OCI-LY1 (cell line): ENCODE data around the gene BSPRY.
"Not testable (repeated sequence)": the region's sequence is repeated elsewhere in the genome, so short reads cannot be mapped to it uniquely, and the experiment has no call there.

Source experiments
- H2AFZ ChIP-seq: fragments of 200-600 bp; sonication (generic), shearing (Covaris generic); 2 replicates; pipeline ENCODE4 v1.6.0; 2014; ENCODE audit warnings: antibody characterized with exemption, mild to moderate bottlenecking, low read length
- H3F3A ChIP-seq: fragments of 200-600 bp; sonication (generic), shearing (Covaris generic); 2 replicates; pipeline ENCODE4 v1.6.0; 2014; ENCODE audit warnings: mild to moderate bottlenecking, antibody characterized with exemption, low read length, moderate library complexity; ENCODE audit not compliant: insufficient read depth
- H3K27ac ChIP-seq: fragments of 200-600 bp; sonication (generic); 2 replicates; pipeline ENCODE4 v1.5.1; 2014; ENCODE audit warnings: low read length, mixed run types, mild to moderate bottlenecking, low read depth; ENCODE audit not compliant: poor library complexity, severe bottlenecking
- H3K27me3 ChIP-seq: fragments of 200-600 bp; sonication (generic); 2 replicates; pipeline ENCODE4 v1.6.0; 2014; ENCODE audit warnings: antibody characterized with exemption, mild to moderate bottlenecking, low read length, moderate library complexity; ENCODE audit not compliant: insufficient read depth
- H3K36me3 ChIP-seq: fragments of 200-600 bp; sonication (generic); 2 replicates; pipeline ENCODE4 v1.6.1; 2014; ENCODE audit warnings: mild to moderate bottlenecking, antibody characterized with exemption, low read length, moderate library complexity, mixed read lengths; ENCODE audit not compliant: insufficient read depth
- H3K4me1 ChIP-seq: fragments of 200-600 bp; sonication (generic); 2 replicates; pipeline ENCODE4 v1.5.1; 2014; ENCODE audit warnings: mild to moderate bottlenecking, low read length, moderate library complexity; ENCODE audit not compliant: insufficient read depth, severe bottlenecking
- H3K4me2 ChIP-seq: fragments of 200-600 bp; sonication (generic), shearing (Covaris generic); 2 replicates; pipeline ENCODE4 v1.6.1; 2014; ENCODE audit warnings: low read length
- H3K4me3 ChIP-seq: fragments of 200-600 bp; sonication (generic); 2 replicates; pipeline ENCODE4 v1.5.1; 2014; ENCODE audit warnings: low read length, low read depth, mild to moderate bottlenecking, mixed read lengths; ENCODE audit not compliant: poor library complexity, severe bottlenecking
- H3K79me2 ChIP-seq: fragments of 200-600 bp; shearing (Covaris generic); 2 replicates; pipeline ENCODE4 v1.6.1; 2016; ENCODE audit warnings: mixed run types, low read length, mixed read lengths; ENCODE audit not compliant: insufficient read depth
- H3K9ac ChIP-seq: fragments of 200-600 bp; sonication (generic), shearing (Covaris generic); 2 replicates; pipeline ENCODE4 v1.6.1; 2014; ENCODE audit warnings: mild to moderate bottlenecking, low read length, mixed read lengths
- H3K9me2 ChIP-seq: fragments of 200-600 bp; sonication (generic), shearing (Covaris generic); 2 replicates; pipeline ENCODE4 v1.6.1; 2014; ENCODE audit warnings: low read depth, mild to moderate bottlenecking, low read length, mixed read lengths
- H3K9me3 ChIP-seq: fragments of 200-600 bp; shearing (Covaris generic); 2 replicates; pipeline ENCODE4 v1.6.1; 2014; ENCODE audit warnings: low read length, mixed read lengths
- H4K20me1 ChIP-seq: fragments of 200-600 bp; sonication (generic), shearing (Covaris generic); 2 replicates; pipeline ENCODE4 v1.6.0; 2016; ENCODE audit warnings: mild to moderate bottlenecking, low read length; ENCODE audit not compliant: insufficient read depth
- CTCF ChIP-seq: fragments of 200-600 bp; sonication (generic), shearing (Covaris generic); IDR thresholded peaks from 2 replicates; pipeline ENCODE4 v1.5.1; 2017; ENCODE audit warnings: mild to moderate bottlenecking, antibody characterized with exemption, low read length, moderate library complexity, mixed read lengths
- EZH2 ChIP-seq: fragments of 200-600 bp; sonication (generic), shearing (Covaris generic); IDR thresholded peaks from 2 replicates; pipeline ENCODE4 v1.8.0; 2017; ENCODE audit warnings: borderline replicate concordance, mixed run types, mild to moderate bottlenecking, antibody characterized with exemption, low read length, moderate library complexity, mixed read lengths

The BSPRY gene

DNA sequence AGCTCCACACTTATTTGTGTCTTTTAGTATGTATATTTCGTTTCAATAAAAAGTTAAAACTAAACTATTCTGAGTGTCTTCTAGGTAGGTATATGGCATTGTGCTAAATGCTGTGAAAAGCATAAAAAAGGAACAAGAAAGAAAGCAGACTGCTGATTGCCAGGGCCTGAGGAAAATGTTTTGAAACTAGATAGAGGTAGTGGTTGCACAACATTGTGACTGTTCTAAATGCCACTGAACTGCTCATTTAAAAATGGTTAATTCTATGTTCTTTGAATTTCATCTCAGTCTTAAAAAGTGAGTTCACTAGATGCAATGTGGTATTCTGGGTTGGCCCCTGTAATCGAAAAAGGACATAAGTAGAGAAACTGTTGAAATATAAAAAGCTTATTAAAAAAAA lies 54.3 kb downstream of the BSPRY start:
- Histone ChIP-seq H3K36me3 (peaks cover 17% of the 10 kb centered on the region), H3F3A (peaks cover 3% of the 10 kb centered on the region; the same call in 1 of the 2 replicates), H4K20me1 (no peaks in the 10 kb centered on the region), H3K27ac (no peak overlapping the region), H2AFZ (no peak overlapping the region), H3K9me3 (no peaks in the 10 kb centered on the region), H3K9ac (no peak overlapping the region), H3K79me2 (no peaks in the 10 kb centered on the region), H3K4me3 (no peak overlapping the region), H3K27me3 (no peaks in the 10 kb centered on the region), H3K4me2 (no peak overlapping the region), H3K9me2 (no peaks in the 10 kb centered on the region), H3K4me1 (peaks cover 43% of the 10 kb centered on the region)
- TF ChIP-seq CTCF: no peak
- no peak for TF ChIP-seq EZH2

- H2AFZ ChIP-seq, H3K4me2 ChIP-seq, H4K20me1 ChIP-seq, H3K27me3 ChIP-seq, H3K9me2 ChIP-seq, H3F3A ChIP-seq, H3K4me3 ChIP-seq, H3K9me3 ChIP-seq, H3K27ac ChIP-seq, H3K9ac ChIP-seq, H3K79me2 ChIP-seq: not testable (repeated sequence)
- peaks cover 30% of the 10 kb centered on the region for H3K36me3 ChIP-seq
- peaks cover 36% of the 10 kb centered on the region for H3K4me1 ChIP-seq
These were observed 57.0 kb downstream of the BSPRY start for GRCh38 chr9:113406353-113406752.

- H3K9me3 ChIP-seq, H3K4me3 ChIP-seq, H3K27me3 ChIP-seq, H4K20me1 ChIP-seq, H2AFZ ChIP-seq, H3F3A ChIP-seq, H3K9me2 ChIP-seq, H3K79me2 ChIP-seq: not testable (repeated sequence)
- Histone ChIP-seq H3K9ac (peak overlapping the region; percentile 29; the same call in 1 of the 2 replicates), H3K27ac (peak overlapping the region; percentile 13), H3K36me3 (peaks cover 30% of the 10 kb centered on the region), H3K4me1 (peaks cover 36% of the 10 kb centered on the region), H3K4me2 (peak overlapping the region; percentile 37; the same call in 1 of the 2 replicates)
- peak; percentile 62 for TF ChIP-seq CTCF
These were observed 57.7 kb downstream of the BSPRY start for GRCh38 chr9:113406873-113407511.

- no peak for TF ChIP-seq EZH2
- no peak for TF ChIP-seq CTCF
- Histone ChIP-seq H4K20me1 (no peaks in the 10 kb centered on the region), H3K4me1 (peaks cover 36% of the 10 kb centered on the region), H3F3A (peaks cover 3% of the 10 kb centered on the region; the same call in 1 of the 2 replicates), H3K4me2 (peak overlapping the region; percentile 78), H3K36me3 (peaks cover 30% of the 10 kb centered on the region), H3K27me3 (no peaks in the 10 kb centered on the region), H3K9me2 (no peaks in the 10 kb centered on the region), H3K27ac (peak overlapping the region; percentile 89), H3K9me3 (no peaks in the 10 kb centered on the region), H3K4me3 (peak overlapping the region; percentile 88), H2AFZ (no peak overlapping the region), H3K79me2 (peaks cover 8% of the 10 kb centered on the region), H3K9ac (peak overlapping the region; percentile 100)
These were observed 60.1 kb downstream of the BSPRY start for GRCh38 chr9:113409481-113409880.
